Brain microvascular endothelial cell (primary cell): ENCODE results near the gene EYS.
A peak's percentile ranks its signal among the peaks of the same experiment; 100 is the strongest.

Experiments
- DNase-seq: peaks from one replicate; pipeline ENCODE4 v3.0.0-alpha.2; 2020
- H3K27ac ChIP-seq: fragments of 250-450 bp; sonication (Bioruptor Pico); 2 replicates; pipeline ENCODE4 v1.5.1; 2020; ENCODE audit warnings: mild to moderate bottlenecking, moderate library complexity
- H3K27me3 ChIP-seq: fragments of 250-450 bp; sonication (Bioruptor Pico); replicated peaks from 2 replicates; pipeline ENCODE4 v1.5.1; 2020; ENCODE audit warnings: mild to moderate bottlenecking
- H3K36me3 ChIP-seq: fragments of 250-450 bp; sonication (Bioruptor Pico); replicated peaks from 2 replicates; pipeline ENCODE4 v1.5.1; 2020; ENCODE audit warnings: mild to moderate bottlenecking
- H3K4me3 ChIP-seq: 2 replicates; pipeline ENCODE4 v1.5.1; 2011; ENCODE audit warnings: low read depth, mild to moderate bottlenecking, control low read depth, low read length, moderate library complexity
- in situ Hi-C: cut with HindIII; loops from 2 replicates; pipeline ENCODE4 v1.10.0; 2017; ENCODE audit warnings: low sequenced_read_pairs, low pct_ligation_motif_present
- TF ChIP-seq, protein P1 (sequence below): IDR thresholded peaks from 2 replicates; pipeline ENCODE4 v1.5.1; 2011; ENCODE audit warnings: low read depth, mild to moderate bottlenecking, moderate library complexity, low read length, control low read depth, inconsistent platforms; ENCODE audit errors: missing control alignments

The EYS gene

DNA sequence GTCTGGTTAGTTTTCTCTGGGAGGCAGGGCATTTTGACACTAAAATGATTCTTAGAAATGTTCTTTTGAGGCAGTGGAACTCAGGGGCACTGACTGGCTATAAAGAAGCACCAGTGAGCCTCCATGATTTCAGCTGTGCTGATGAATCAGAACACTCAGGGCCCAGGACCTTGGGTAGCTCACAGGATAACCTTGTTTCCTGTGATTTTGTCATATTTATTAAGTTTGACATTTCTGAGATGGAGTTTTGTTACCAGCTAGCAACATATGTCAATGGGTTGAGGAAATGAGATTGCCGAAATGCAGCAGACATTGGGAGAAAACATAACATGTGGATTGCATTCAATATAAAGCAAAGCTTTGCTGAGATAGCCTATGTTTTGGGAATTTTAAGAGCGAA is 802.4 kb downstream of the EYS start:
- in situ Hi-C loops = no loop called here
- Histone ChIP-seq H3K36me3 (no peaks in the 10 kb centered on the region), H3K27me3 (no peaks in the 10 kb centered on the region), H3K4me3 (no peak overlapping the region), H3K27ac (no peak overlapping the region)
- TF ChIP-seq, protein P1, sequence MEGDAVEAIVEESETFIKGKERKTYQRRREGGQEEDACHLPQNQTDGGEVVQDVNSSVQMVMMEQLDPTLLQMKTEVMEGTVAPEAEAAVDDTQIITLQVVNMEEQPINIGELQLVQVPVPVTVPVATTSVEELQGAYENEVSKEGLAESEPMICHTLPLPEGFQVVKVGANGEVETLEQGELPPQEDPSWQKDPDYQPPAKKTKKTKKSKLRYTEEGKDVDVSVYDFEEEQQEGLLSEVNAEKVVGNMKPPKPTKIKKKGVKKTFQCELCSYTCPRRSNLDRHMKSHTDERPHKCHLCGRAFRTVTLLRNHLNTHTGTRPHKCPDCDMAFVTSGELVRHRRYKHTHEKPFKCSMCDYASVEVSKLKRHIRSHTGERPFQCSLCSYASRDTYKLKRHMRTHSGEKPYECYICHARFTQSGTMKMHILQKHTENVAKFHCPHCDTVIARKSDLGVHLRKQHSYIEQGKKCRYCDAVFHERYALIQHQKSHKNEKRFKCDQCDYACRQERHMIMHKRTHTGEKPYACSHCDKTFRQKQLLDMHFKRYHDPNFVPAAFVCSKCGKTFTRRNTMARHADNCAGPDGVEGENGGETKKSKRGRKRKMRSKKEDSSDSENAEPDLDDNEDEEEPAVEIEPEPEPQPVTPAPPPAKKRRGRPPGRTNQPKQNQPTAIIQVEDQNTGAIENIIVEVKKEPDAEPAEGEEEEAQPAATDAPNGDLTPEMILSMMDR = no peak
- no peak for DNase-seq

DNA sequence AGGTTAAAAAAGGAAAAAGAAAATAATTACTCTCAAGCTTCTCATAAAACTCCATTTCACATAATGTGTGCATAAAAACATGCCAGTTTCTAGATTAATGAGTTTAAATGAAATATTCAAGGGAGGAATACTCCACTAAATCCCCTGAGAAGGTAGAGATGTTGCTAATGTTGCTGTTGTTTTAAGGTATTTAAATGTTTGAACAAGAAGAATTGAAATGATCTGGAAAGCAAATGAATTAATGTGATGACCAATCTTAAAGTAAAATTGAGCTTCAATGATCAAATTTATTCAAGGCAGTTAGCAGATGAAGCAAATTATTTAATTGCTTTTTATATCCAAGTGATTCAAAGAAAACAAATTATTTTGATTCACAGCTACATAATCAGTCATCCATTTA is 804.4 kb downstream of the EYS start:
- Histone ChIP-seq H3K27me3 (no peaks in the 10 kb centered on the region), H3K36me3 (no peaks in the 10 kb centered on the region), H3K27ac (no peak overlapping the region), H3K4me3 (no peak overlapping the region)
- TF ChIP-seq, protein P1 = no peak
- in situ Hi-C loops = no loop called here
- DNase-seq = no peak

DNA sequence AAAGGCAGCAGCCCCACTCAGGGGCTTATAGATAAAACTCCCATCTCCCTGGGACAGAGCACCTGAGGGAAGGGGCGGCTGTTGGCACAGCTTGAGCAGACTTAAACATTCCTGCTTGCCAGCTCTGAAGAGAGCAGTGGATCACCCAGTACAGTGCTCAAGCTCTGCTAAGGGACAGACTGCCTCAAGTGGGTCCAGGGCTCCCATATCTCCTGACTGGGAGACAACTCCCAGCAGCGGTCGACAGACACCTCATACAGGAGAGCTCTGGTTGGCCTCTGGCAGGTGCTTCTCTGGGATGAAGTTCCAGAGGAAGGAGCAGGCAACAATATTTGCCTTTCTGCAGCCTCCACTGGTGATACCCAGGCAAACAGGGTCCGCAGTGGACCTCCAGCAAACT is 810.1 kb downstream of the EYS start:
- in situ Hi-C loops = no loop called here
- Histone ChIP-seq H3K27me3 (no peaks in the 10 kb centered on the region), H3K4me3 (no peak overlapping the region), H3K27ac (no peak overlapping the region), H3K36me3 (no peaks in the 10 kb centered on the region)
- no peak for DNase-seq
- TF ChIP-seq, protein P1 = no peak

DNA sequence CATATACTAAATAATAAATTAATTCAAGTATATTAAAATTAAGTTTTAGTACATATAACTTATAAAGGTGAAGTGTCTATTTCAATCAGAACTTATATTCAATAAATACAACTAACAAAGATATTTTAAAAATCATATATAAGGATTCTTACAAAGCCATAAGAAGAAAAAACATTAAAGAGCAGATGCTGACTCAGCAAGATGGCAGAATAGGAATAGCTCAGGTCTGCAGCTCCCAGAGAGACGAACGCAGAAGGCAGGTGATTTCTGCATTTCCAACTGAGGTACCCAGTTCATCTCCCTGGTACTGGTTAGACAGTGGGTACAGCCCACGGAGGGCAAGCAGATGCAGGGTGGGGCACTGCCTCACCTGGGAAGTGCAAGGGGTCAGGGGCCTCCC is 811.1 kb downstream of the EYS start:
- H3K4me3 ChIP-seq = no peak overlapping the region
- no peaks in the 10 kb centered on the region for H3K36me3 ChIP-seq
- no peaks in the 10 kb centered on the region for H3K27me3 ChIP-seq
- H3K27ac ChIP-seq = no peak overlapping the region
- DNase-seq = no peak
- TF ChIP-seq, protein P1 = no peak
- in situ Hi-C loops = no loop called here

DNA sequence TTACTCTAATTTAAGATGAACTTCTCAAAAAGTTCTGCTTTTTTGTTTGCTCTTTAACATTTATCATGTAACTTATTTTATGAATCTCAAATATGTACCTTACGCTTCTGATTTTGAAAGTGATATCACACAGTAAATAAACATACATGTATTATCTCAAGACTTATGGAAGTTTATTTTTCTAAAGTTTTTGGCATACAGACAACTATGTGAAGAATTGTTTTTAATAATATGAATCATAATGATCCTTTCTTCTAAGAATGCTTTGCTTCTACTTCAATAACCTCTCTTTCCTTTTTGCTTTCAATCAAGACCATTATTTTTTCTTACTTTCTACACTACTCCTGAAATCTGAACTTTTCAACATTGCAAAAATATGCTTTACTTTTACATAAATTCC is 816.4 kb downstream of the EYS start:
- in situ Hi-C loops = no loop called here
- H3K36me3 ChIP-seq = no peaks in the 10 kb centered on the region
- peak overlapping the region; percentile 32 for H3K27ac ChIP-seq
- H3K27me3 ChIP-seq = no peaks in the 10 kb centered on the region
- DNase-seq = no peak
- TF ChIP-seq, protein P1 = no peak
- no peak overlapping the region for H3K4me3 ChIP-seq

DNA sequence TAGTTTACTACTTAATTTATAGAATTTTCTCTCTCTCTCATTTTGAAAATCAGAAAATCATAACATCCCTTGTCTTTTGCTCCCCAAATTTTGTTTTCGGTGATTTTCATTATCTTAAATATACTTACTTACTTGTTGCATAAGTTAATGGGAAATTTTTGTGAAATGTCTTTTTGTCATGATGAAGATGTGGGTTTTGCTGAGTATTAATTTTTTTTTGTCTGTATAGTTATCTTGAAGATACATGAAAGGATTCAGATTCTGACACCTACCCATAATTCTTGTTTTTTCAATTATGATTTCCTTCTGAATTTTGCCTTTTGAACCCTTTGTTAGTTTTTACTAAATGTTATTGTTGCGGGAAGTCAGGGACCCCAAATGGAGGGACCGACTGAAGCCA is 817.9 kb downstream of the EYS start:
- H3K4me3 ChIP-seq = no peak overlapping the region
- H3K36me3 ChIP-seq = no peaks in the 10 kb centered on the region
- no peak overlapping the region for H3K27ac ChIP-seq
- DNase-seq = no peak
- TF ChIP-seq, protein P1 = no peak
- in situ Hi-C loops = no loop called here
- no peaks in the 10 kb centered on the region for H3K27me3 ChIP-seq
